Measurements from ENCODE around the gene CCDC138. TPM values are rescaled to one million over a fixed set of nuclear protein-coding genes. Genes with fewer than 3 reads are reported as not detected.
A peak's percentile ranks its signal among the peaks of the same experiment; 100 is the strongest.

Gene CCDC138
- total RNA-seq, 1 experiment from 2014 or later = 10.1 TPM

DNA sequence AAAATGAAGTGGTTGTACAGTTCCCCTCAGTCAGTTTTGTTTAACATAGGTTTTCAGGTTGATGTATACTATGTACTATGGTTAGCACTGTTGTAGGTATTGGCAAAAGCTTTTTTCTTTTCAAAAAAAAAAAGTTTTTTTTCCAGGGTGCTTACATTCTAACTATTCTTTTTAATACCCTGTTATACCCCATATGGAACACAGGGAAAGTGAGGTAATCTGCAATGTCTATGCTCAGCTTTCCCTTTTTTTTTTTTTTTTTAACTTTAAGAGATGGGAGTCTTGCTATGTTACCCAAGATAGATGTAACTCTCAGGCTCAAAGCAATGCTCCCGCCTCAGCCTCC lies 590 bp upstream of the CCDC138 start:
- Histone ChIP-seq H3K9me3 (ENCODE audit: control insufficient read depth, insufficient read depth, low read depth, low read length) (no peaks in the 10 kb centered on the region), H3K4me3 (ENCODE audit: low read depth in 2 of 2, low read length in 2 of 2) (peak overlapping the region; percentile 67 to 70), H3K36me3 (ENCODE audit: control insufficient read depth, insufficient read depth, low read length) (peaks cover 27% of the 10 kb centered on the region), H3K27ac (ENCODE audit: low read length) (peak overlapping the region; percentile 68), H3K4me1 (ENCODE audit: control insufficient read depth, insufficient read depth, low read length) (peaks cover 7% of the 10 kb centered on the region; the same call in 1 of the 2 replicates), H3K27me3 (ENCODE audit: control insufficient read depth, insufficient read depth, low read length) (no peaks in the 10 kb centered on the region)
- 0 out of 2 replicates have a peak, but pooled peaks have one; percentile 1 for ATAC-seq
- DNase-seq (ENCODE audit: low read depth, low spot score) = no peak
- intact Hi-C loops (cut with micrococcal nuclease; ENCODE audit: unreplicated experiment) = no loop called here
- ChIA-PET POLR2A (interaction anchor here (0.7 kb wide), 1 partner anchor 45 kb away, joined by 3 read pairs; no protein-coding TSS in a partner anchor), CTCF (no interaction called here)
- BruUV-seq (replicated peaks) = no TSS peak
- TF ChIP-seq SIN3A (IDR thresholded peaks at IDR 0.05; ENCODE audit: borderline replicate concordance, insufficient read depth, low read depth, low read length) (no peak), POLR2AphosphoS5 (IDR thresholded peaks at IDR 0.05; ENCODE audit: low read depth, low read length) (no peak), TCF7L2 (IDR thresholded peaks at IDR 0.05; ENCODE audit: low read depth, low read length) (no peak)
- TF ChIP-seq, protein P1, sequence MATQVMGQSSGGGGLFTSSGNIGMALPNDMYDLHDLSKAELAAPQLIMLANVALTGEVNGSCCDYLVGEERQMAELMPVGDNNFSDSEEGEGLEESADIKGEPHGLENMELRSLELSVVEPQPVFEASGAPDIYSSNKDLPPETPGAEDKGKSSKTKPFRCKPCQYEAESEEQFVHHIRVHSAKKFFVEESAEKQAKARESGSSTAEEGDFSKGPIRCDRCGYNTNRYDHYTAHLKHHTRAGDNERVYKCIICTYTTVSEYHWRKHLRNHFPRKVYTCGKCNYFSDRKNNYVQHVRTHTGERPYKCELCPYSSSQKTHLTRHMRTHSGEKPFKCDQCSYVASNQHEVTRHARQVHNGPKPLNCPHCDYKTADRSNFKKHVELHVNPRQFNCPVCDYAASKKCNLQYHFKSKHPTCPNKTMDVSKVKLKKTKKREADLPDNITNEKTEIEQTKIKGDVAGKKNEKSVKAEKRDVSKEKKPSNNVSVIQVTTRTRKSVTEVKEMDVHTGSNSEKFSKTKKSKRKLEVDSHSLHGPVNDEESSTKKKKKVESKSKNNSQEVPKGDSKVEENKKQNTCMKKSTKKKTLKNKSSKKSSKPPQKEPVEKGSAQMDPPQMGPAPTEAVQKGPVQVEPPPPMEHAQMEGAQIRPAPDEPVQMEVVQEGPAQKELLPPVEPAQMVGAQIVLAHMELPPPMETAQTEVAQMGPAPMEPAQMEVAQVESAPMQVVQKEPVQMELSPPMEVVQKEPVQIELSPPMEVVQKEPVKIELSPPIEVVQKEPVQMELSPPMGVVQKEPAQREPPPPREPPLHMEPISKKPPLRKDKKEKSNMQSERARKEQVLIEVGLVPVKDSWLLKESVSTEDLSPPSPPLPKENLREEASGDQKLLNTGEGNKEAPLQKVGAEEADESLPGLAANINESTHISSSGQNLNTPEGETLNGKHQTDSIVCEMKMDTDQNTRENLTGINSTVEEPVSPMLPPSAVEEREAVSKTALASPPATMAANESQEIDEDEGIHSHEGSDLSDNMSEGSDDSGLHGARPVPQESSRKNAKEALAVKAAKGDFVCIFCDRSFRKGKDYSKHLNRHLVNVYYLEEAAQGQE (IDR thresholded peaks at IDR 0.05; ENCODE audit: insufficient read depth in 1 of 2, low read depth in 2 of 2, low read length in 1 of 2) = no peak
- TF ChIP-seq, protein P2, sequence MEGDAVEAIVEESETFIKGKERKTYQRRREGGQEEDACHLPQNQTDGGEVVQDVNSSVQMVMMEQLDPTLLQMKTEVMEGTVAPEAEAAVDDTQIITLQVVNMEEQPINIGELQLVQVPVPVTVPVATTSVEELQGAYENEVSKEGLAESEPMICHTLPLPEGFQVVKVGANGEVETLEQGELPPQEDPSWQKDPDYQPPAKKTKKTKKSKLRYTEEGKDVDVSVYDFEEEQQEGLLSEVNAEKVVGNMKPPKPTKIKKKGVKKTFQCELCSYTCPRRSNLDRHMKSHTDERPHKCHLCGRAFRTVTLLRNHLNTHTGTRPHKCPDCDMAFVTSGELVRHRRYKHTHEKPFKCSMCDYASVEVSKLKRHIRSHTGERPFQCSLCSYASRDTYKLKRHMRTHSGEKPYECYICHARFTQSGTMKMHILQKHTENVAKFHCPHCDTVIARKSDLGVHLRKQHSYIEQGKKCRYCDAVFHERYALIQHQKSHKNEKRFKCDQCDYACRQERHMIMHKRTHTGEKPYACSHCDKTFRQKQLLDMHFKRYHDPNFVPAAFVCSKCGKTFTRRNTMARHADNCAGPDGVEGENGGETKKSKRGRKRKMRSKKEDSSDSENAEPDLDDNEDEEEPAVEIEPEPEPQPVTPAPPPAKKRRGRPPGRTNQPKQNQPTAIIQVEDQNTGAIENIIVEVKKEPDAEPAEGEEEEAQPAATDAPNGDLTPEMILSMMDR (IDR thresholded peaks at IDR 0.05) = no peak
- in situ Hi-C loops (cut with HindIII; ENCODE audit: low pct_unique_long_range_greater_than_20kb, low sequenced_read_pairs) = no loop called here

- CTCF ChIA-PET = no interaction called here
- Histone ChIP-seq H3K4me1 (ENCODE audit: control insufficient read depth, insufficient read depth, low read length) (peaks cover 7% of the 10 kb centered on the region; the same call in 1 of the 2 replicates), H3K27me3 (ENCODE audit: control insufficient read depth, insufficient read depth, low read length) (no peaks in the 10 kb centered on the region), H3K27ac (ENCODE audit: low read length) (peak overlapping the region; percentile 75), H3K4me3 (ENCODE audit: low read depth in 2 of 2, low read length in 2 of 2) (peak overlapping the region; percentile 67 to 70), H3K9me3 (ENCODE audit: control insufficient read depth, insufficient read depth, low read depth, low read length) (no peaks in the 10 kb centered on the region), H3K36me3 (ENCODE audit: control insufficient read depth, insufficient read depth, low read length) (peaks cover 26% of the 10 kb centered on the region)
- intact Hi-C loops (cut with micrococcal nuclease; ENCODE audit: unreplicated experiment) = no loop called here
- ATAC-seq (no peak), DNase-seq (ENCODE audit: low read depth, low spot score) (no peak)
- in situ Hi-C loops (cut with HindIII; ENCODE audit: low pct_unique_long_range_greater_than_20kb, low sequenced_read_pairs) = no loop called here
- no peak for TF ChIP-seq SIN3A (IDR thresholded peaks at IDR 0.05; ENCODE audit: borderline replicate concordance, insufficient read depth, low read depth, low read length)
- TF ChIP-seq, protein P1 (IDR thresholded peaks at IDR 0.05; ENCODE audit: insufficient read depth in 1 of 2, low read depth in 2 of 2, low read length in 1 of 2) = no peak
- POLR2A ChIA-PET = no interaction called here
- BruUV-seq (replicated peaks) = TSS peak; percentile 46
These were observed 608 bp downstream of the CCDC138 start for GRCh38 chr2:108787216-108787541.
